ENCODE results near the gene CCSAP. TPM values are rescaled to one million over a fixed set of nuclear protein-coding genes. Genes with fewer than 3 reads are reported as not detected.

Gene CCSAP
- 3.7 and 6.3 TPM in 2 replicates for total RNA-seq
- 4.1 and 6.6 TPM in 2 replicates for polyA plus RNA-seq

DNA sequence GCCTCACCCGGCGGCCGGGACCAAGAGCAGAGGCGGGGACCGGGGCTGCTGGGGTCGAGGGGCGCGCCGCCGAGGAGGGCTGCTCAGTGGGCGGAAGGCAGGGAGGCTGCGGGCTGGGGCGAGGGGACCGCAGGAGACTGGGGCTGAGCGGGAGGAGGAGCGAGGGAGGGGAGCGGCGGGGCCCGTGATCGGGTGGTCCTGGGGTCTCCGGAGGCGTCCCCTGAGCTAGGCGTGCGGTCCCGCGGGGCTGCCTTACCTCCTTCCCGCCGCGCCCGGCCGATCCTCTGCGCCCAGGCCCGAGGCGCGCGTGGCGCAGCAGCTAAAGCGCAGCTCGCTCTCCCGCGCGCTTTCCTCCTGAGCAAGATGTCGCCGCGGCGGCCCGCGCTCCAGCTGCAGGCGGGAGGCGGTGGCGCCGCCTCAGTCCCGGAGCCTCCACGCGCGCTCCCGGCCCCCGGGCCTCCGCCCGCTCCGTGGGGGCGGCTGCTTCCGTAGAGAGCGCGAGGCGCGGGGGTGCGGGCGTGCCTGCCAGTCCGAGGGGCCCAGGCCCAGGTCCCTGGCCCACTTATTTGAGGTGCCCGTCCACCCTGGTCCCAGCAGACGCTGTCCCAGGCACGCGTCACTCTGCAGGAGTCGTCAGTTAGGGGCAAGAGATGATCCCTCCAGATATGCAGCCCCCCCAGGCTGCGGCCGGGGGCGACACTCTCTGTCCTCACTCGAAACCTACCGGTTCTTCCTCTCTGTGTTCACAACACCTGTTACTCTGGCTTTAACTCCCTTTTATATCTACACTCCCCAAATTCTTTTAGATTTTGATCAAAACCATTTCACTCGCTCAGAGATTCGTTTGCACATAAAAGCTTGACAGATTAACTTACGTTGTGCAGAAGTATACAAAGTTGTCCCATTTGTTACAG lies at the start of gene CCSAP:
Gene CCSAP (minus strand): TSS at position 392 of the 914 bp plus-strand sequence. CDS start 582 bp downstream, outside the sequence.
- no peaks in the 10 kb centered on the region for H3K9me3 ChIP-seq (ENCODE audit: low read depth)
- no peaks in the 10 kb centered on the region for H3K36me3 ChIP-seq
- H3K27ac ChIP-seq, result peak within 1 kb of the TSS; percentile 55
- peak; percentile 46 to 79 for DNase-seq (ENCODE audit: low read depth in 1 of 2, low spot score in 1 of 2)
- H3K4me3 ChIP-seq, result peak within 1 kb of the TSS; percentile 87
- H3K4me1 ChIP-seq (ENCODE audit: low read depth), result no peaks in the 10 kb centered on the region
- TF ChIP-seq, protein P1, sequence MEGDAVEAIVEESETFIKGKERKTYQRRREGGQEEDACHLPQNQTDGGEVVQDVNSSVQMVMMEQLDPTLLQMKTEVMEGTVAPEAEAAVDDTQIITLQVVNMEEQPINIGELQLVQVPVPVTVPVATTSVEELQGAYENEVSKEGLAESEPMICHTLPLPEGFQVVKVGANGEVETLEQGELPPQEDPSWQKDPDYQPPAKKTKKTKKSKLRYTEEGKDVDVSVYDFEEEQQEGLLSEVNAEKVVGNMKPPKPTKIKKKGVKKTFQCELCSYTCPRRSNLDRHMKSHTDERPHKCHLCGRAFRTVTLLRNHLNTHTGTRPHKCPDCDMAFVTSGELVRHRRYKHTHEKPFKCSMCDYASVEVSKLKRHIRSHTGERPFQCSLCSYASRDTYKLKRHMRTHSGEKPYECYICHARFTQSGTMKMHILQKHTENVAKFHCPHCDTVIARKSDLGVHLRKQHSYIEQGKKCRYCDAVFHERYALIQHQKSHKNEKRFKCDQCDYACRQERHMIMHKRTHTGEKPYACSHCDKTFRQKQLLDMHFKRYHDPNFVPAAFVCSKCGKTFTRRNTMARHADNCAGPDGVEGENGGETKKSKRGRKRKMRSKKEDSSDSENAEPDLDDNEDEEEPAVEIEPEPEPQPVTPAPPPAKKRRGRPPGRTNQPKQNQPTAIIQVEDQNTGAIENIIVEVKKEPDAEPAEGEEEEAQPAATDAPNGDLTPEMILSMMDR (IDR thresholded peaks at IDR 0.05; ENCODE audit: low read depth, low read length), result no peak
- H3K27me3 ChIP-seq, result peaks cover 33% of the 10 kb centered on the region

- Histone ChIP-seq H3K27me3 (no peaks in the 10 kb centered on the region), H3K4me1 (ENCODE audit: low read depth) (no peaks in the 10 kb centered on the region), H3K27ac (no peak overlapping the region), H3K36me3 (no peaks in the 10 kb centered on the region), H3K9me3 (ENCODE audit: low read depth) (no peaks in the 10 kb centered on the region), H3K4me3 (no peak overlapping the region)
- TF ChIP-seq, protein P1 (IDR thresholded peaks at IDR 0.05; ENCODE audit: low read depth, low read length), result no peak
- DNase-seq (ENCODE audit: low read depth in 1 of 2, low spot score in 1 of 2), result no peak
Measured at GRCh38 chr1:229390130-229390529, 47.3 kb upstream of the CCSAP start.

- H3K4me3 ChIP-seq, result no peak overlapping the region
- DNase-seq (ENCODE audit: low read depth in 1 of 2, low spot score in 1 of 2), result no peak
- H3K27me3 ChIP-seq, result no peaks in the 10 kb centered on the region
- no peaks in the 10 kb centered on the region for H3K4me1 ChIP-seq (ENCODE audit: low read depth)
- H3K36me3 ChIP-seq, result no peaks in the 10 kb centered on the region
- TF ChIP-seq, protein P1 (IDR thresholded peaks at IDR 0.05; ENCODE audit: low read depth, low read length), result no peak
- no peaks in the 10 kb centered on the region for H3K9me3 ChIP-seq (ENCODE audit: low read depth)
- no peak overlapping the region for H3K27ac ChIP-seq
Measured at GRCh38 chr1:229388897-229389580, 46.2 kb upstream of the CCSAP start.

DNA sequence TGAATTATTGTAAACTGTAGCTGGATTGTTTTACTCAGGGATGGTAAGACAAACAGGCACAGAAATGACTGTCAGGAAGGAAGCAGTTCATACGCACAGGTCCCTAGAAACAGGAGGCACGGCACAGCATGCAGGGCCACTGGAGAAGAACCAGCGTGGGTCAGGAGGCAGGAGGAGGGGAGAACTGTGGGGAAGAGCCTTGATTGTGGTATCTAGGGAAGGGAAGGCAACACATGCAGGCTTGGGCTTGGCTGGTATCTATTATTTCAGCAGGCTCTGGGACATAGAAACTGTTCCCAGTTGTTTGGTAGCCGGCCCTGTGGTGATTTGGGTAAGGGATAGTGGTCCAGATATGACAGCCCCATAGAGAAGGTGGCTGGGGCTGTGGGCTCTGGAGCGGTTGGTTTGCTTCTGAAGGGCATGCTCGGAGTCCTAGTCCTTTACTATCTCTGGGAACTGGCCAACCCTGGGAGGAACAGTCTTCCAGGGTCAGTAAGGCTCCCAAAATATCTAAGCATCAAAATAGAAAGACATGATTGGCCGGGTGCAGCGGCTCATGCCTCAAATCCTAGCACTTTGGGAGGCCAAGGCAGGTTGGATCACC lies 43.1 kb upstream of the CCSAP start:
- no peak for DNase-seq (ENCODE audit: low read depth in 1 of 2, low spot score in 1 of 2)
- no peaks in the 10 kb centered on the region for H3K27me3 ChIP-seq
- no peak overlapping the region for H3K27ac ChIP-seq
- TF ChIP-seq, protein P1 (IDR thresholded peaks at IDR 0.05; ENCODE audit: low read depth, low read length), result no peak
- no peaks in the 10 kb centered on the region for H3K36me3 ChIP-seq
- no peaks in the 10 kb centered on the region for H3K4me1 ChIP-seq (ENCODE audit: low read depth)
- H3K9me3 ChIP-seq (ENCODE audit: low read depth), result no peaks in the 10 kb centered on the region
- no peak overlapping the region for H3K4me3 ChIP-seq

DNA sequence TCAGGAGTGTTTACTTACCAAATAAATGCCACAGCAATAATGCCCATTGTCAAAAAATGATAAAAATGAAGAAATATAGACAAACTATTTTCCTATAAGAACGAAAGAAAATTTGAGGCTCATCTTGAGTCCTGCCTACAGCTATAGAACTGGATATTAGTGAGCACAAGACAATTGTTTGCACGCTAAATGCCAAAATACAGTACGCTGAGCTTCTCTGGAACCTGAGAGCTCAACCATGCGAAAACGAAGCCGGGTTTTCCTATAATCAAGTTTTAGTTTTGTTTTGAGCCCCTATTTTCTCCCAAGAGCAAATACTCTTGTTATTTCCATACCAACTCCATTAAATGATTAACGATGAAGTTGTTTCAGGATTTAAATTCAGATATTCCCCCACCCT lies 42.0 kb upstream of the CCSAP start:
- DNase-seq (ENCODE audit: low read depth in 1 of 2, low spot score in 1 of 2), result no peak
- no peaks in the 10 kb centered on the region for H3K27me3 ChIP-seq
- TF ChIP-seq, protein P1 (IDR thresholded peaks at IDR 0.05; ENCODE audit: low read depth, low read length), result no peak
- H3K36me3 ChIP-seq, result no peaks in the 10 kb centered on the region
- H3K27ac ChIP-seq, result no peak overlapping the region
- H3K4me1 ChIP-seq (ENCODE audit: low read depth), result no peaks in the 10 kb centered on the region
- H3K4me3 ChIP-seq, result no peak overlapping the region
- no peaks in the 10 kb centered on the region for H3K9me3 ChIP-seq (ENCODE audit: low read depth)

All from cardiac muscle cell (in vitro differentiated cells and primary cell).